ENCODE data around the gene OR4X1. TPM values are rescaled to one million over a fixed set of nuclear protein-coding genes. Genes with fewer than 3 reads are reported as not detected.

OR4X1 gene
- polyA plus RNA-seq, 1 experiment, result not detected

DNA sequence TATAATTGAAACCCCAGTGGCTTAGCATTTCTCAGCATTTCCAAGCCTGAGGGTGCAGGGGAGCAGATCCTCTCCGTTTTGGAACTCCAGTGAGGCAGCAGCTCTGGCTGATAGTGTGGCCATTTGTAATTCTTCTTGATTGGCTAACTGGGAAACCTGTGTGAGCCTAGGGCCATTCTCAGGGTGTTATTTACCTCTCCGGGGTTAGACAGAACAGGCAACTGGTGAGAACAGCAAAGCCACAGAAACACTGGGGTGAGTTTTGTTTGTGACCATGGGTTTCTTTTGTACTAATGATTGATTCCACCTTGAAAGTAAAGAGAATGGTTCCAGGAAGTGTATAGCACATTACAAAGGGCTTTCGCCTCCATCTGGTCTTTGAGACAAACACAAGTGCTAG lies 21.2 kb upstream of the OR4X1 start:
- ChIA-PET POLR2A (no interaction called here), CTCF (no interaction called here)
- Histone ChIP-seq H3K9me3 (ENCODE audit: control insufficient read depth, insufficient read depth, low read length) (no peaks in the 10 kb centered on the region), H3K4me3 (ENCODE audit: low read depth, low read length) (no peak overlapping the region), H3K27me3 (ENCODE audit: control insufficient read depth, insufficient read depth, low read length) (no peaks in the 10 kb centered on the region), H3K27ac (ENCODE audit: low read depth, low read length) (no peak overlapping the region)
- TF ChIP-seq, protein P1, sequence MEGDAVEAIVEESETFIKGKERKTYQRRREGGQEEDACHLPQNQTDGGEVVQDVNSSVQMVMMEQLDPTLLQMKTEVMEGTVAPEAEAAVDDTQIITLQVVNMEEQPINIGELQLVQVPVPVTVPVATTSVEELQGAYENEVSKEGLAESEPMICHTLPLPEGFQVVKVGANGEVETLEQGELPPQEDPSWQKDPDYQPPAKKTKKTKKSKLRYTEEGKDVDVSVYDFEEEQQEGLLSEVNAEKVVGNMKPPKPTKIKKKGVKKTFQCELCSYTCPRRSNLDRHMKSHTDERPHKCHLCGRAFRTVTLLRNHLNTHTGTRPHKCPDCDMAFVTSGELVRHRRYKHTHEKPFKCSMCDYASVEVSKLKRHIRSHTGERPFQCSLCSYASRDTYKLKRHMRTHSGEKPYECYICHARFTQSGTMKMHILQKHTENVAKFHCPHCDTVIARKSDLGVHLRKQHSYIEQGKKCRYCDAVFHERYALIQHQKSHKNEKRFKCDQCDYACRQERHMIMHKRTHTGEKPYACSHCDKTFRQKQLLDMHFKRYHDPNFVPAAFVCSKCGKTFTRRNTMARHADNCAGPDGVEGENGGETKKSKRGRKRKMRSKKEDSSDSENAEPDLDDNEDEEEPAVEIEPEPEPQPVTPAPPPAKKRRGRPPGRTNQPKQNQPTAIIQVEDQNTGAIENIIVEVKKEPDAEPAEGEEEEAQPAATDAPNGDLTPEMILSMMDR (IDR thresholded peaks at IDR 0.05; ENCODE audit: low read depth, low read length), result no peak
- no peak for DNase-seq (ENCODE audit: low read depth, low spot score)

DNA sequence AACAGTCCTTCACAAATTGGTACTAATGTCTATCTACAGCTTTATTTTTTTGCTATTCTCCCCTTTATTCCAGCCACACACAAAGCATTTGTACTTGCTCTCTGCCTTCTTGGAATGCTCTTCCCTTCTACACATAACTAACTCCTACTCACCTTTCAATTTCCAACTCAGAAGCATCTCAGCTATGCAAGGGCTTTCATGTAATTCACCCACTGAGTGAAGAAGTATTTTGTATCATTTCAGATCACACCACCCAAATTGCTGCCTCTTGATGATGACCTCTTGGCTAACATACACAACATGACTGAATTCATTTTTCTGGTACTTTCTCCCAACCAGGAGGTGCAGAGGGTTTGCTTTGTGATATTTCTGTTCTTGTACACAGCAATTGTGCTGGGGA lies 18.9 kb upstream of the OR4X1 start, which contains the start of gene OR4X2:
OR4X2 (plus strand) TSS at position 301 of the 400 bp plus-strand sequence; CDS start at position 301, 0 bp downstream.
- H3K9me3 ChIP-seq (ENCODE audit: control insufficient read depth, insufficient read depth, low read length), result no peaks in the 10 kb centered on the region
- no peak for DNase-seq (ENCODE audit: low read depth, low spot score)
- H3K27me3 ChIP-seq (ENCODE audit: control insufficient read depth, insufficient read depth, low read length), result no peaks in the 10 kb centered on the region
- CTCF ChIA-PET, result no interaction called here
- no peak within 1 kb of the TSS for H3K27ac ChIP-seq (ENCODE audit: low read depth, low read length)
- POLR2A ChIA-PET, result no interaction called here
- no peak within 1 kb of the TSS for H3K4me3 ChIP-seq (ENCODE audit: low read depth, low read length)
- TF ChIP-seq, protein P1 (IDR thresholded peaks at IDR 0.05; ENCODE audit: low read depth, low read length), result no peak

DNA sequence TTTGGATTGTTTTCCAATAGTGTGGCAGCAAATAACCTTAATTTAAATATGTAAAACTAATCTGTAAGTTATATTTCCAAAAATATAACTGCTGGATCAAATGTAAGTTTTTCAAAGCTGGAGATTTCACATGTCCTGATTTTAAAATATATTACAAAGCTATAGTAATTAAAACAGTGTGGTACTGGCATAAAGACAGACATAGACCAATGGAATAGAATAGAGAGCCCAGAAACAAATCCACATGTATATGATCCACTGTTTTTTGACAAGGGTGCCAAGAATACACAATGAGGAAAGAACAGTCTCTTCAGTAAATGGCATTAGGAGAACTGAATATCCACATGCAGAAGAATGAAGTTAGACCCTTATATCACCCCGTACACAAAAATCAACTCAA lies 14.8 kb upstream of the OR4X1 start:
- Histone ChIP-seq H3K27me3 (ENCODE audit: control insufficient read depth, insufficient read depth, low read length) (no peaks in the 10 kb centered on the region), H3K4me3 (ENCODE audit: low read depth, low read length) (no peak overlapping the region), H3K27ac (ENCODE audit: low read depth, low read length) (no peak overlapping the region), H3K9me3 (ENCODE audit: control insufficient read depth, insufficient read depth, low read length) (no peaks in the 10 kb centered on the region)
- ChIA-PET POLR2A (no interaction called here), CTCF (interaction anchor here (1.2 kb wide), 1 partner anchor 56 kb away, joined by 4 read pairs; no protein-coding TSS in a partner anchor)
- no peak for DNase-seq (ENCODE audit: low read depth, low spot score)
- TF ChIP-seq, protein P1 (IDR thresholded peaks at IDR 0.05; ENCODE audit: low read depth, low read length), result no peak

DNA sequence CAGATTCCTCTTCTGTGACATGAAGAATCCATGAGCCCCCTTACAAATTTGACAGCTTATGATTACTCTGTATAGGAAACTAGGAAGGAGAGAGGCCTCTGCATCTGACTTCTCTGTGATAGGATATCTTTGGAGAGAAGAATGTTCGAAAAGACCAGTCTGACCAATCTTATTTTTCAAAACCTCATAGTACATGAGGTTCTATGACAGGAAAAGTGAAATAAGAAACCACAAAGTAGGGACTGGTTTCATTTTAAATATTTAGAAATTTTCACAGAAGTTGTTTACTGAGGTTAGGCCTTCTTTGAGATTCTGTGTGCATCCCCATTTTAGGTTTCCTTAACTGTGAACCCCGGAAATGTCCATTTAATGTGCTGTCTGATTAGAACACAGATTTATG lies 2.1 kb upstream of the OR4X1 start:
- no peaks in the 10 kb centered on the region for H3K27me3 ChIP-seq (ENCODE audit: control insufficient read depth, insufficient read depth, low read length)
- CTCF ChIA-PET, result interaction anchor here (0.6 kb wide), 1 partner anchor 328 kb away, joined by 3 read pairs; no protein-coding TSS in a partner anchor
- POLR2A ChIA-PET, result no interaction called here
- H3K4me3 ChIP-seq (ENCODE audit: low read depth, low read length), result no peak overlapping the region
- no peaks in the 10 kb centered on the region for H3K9me3 ChIP-seq (ENCODE audit: control insufficient read depth, insufficient read depth, low read length)
- TF ChIP-seq, protein P1 (IDR thresholded peaks at IDR 0.05; ENCODE audit: low read depth, low read length), result no peak
- no peak overlapping the region for H3K27ac ChIP-seq (ENCODE audit: low read depth, low read length)
- DNase-seq (ENCODE audit: low read depth, low spot score), result no peak

DNA sequence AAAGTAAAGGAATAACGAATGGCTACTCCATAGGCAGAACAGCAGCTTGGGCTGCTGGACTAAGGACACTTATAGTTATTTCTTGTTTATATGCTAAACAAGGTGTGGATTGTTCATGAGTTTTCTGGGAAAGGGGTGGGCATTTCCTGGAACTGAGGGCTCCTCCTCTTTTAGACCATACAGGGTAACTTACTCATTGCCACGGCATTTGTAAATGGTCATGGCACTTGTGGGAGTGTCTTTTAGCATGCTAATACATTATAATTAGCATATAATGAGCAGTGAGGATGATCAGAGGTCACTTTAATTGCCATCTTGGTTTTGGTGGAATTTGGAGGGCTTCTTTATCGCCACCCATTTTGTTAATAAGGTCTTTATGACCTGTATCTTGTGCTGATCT lies 7.0 kb downstream of the OR4X1 start:
- DNase-seq (ENCODE audit: low read depth, low spot score), result no peak
- ChIA-PET CTCF (no interaction called here), POLR2A (no interaction called here)
- TF ChIP-seq, protein P1 (IDR thresholded peaks at IDR 0.05; ENCODE audit: low read depth, low read length), result no peak
- H3K4me3 ChIP-seq (ENCODE audit: low read depth, low read length), result no peak overlapping the region
- H3K9me3 ChIP-seq (ENCODE audit: control insufficient read depth, insufficient read depth, low read length), result no peaks in the 10 kb centered on the region
- no peak overlapping the region for H3K27ac ChIP-seq (ENCODE audit: low read depth, low read length)
- no peaks in the 10 kb centered on the region for H3K27me3 ChIP-seq (ENCODE audit: control insufficient read depth, insufficient read depth, low read length)
